Head of caudate nucleus (tissue), 42 donors: Measurements from ENCODE around the gene ASPA.
"Not testable (repeated sequence)": the region's sequence is repeated elsewhere in the genome, so short reads cannot be mapped to it uniquely, and the experiment has no call there.

Experiments
- DNase-seq, 42 donors: peaks; one replicate each; pipeline versions ENCODE4 v3.0.0 to v3.0.0-alpha.2; 2020 to 2021; ENCODE audit warnings: mixed read lengths in 7 of 42
- intact Hi-C: fragments of 100-400 bp; cut with DNase I; formaldehyde crosslinking; loops from one replicate; pipeline ENCODE4 v1.15.0; 2022

ASPA gene

GRCh38 chr17:3475812-3476610, at the start of gene ASPA:
TSS of gene ASPA (plus strand) at chr17:3475997. CDS start at chr17:3476160, 163 bp downstream.
- no peak for DNase-seq
- intact Hi-C loops = loop anchor here (10.0 kb wide), 1 partner anchor 59 kb away; no protein-coding TSS in a partner anchor

DNA sequence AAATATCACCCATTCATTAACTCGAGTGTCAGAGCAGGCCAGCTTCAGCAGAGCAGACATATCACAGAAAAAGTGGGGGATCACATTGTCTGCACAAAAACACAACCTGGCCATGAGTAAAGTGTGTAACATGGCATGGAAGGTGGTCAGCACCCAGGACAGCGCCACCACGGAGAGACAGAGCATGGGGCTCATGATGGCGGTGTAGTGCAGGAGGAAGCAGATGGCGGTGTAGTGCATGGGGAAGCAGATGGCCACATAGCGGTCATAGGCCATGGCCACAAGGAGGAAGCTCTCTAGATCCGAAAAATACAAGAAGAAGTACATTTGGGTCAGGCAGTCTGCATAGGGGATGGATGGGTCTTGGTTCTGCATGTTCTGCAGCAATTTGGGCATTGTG, 42.6 kb upstream of the ASPA start:
- peak in 20 of 42 donors; percentile 2 to 43 (median 20) for DNase-seq
- intact Hi-C loops = not testable (repeated sequence)

DNA sequence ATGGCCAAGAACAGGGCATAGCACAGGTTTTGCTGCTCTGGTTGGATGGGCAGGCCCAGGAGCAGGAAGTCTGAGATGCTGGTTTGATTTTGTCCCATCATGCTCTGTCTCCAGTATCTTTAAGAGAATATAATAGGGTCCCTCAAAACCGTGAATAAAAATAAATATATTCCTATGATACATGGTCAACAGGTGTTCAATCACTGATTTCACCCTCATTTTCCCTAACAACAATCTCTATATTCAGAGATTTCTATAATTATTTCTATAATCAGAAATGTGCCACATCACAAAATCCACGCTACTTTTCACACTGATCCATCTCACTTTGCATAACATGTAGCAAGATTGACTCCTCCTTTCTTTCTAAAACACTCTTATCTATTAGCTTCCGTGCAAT, 42.1 kb upstream of the ASPA start, which contains the start of gene OR1E2:
Gene OR1E2 (minus strand): TSS at position 101 of the 400 bp plus-strand sequence. CDS start 0 bp downstream, at position 101.
- intact Hi-C loops = no loop called here
- no peak for DNase-seq

- intact Hi-C loops = no loop called here
- no peak for DNase-seq
Measured at GRCh38 chr17:3438368-3438767, 37.4 kb upstream of the ASPA start.

DNA sequence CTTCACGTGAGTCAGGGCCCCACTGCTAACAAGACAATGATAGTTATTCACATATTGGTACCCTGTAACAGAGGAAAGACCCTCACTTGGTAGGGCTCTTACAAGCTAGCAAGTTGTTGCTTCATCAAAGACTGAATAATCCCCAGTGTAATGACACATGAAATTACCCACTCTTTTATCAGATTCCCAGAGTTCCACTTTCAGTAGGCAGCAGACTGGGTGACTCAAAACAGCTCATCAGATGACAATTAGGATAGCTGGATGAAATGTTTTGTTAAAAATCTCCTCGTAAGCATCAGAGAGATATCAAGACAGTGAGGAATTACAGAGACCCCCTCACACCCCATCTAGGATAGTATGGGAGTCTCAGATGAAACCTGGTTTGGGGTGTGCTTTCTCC, 35.3 kb upstream of the ASPA start:
- intact Hi-C loops = no loop called here
- no peak for DNase-seq

DNA sequence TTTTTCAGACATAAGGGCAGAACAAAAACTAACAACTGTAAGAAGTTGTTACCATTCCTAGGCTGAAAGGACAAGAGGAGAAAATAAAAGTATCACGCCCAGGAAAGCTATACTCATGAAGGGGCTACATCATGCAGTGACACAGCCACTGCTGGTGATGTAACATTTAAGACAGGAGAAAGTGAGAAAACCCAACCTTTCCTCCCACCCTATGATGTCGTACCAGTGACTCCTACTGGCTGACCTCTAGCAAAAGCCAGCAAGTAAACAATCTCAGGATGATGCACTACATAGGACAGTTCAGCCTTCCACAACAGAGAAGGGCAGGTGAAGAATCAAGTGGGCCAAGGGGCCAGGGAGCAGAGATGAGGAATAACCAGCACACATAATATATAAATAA, 28.2 kb upstream of the ASPA start:
- intact Hi-C loops = no loop called here
- DNase-seq = peak in 2 of 42 donors; percentile 2 to 9

DNA sequence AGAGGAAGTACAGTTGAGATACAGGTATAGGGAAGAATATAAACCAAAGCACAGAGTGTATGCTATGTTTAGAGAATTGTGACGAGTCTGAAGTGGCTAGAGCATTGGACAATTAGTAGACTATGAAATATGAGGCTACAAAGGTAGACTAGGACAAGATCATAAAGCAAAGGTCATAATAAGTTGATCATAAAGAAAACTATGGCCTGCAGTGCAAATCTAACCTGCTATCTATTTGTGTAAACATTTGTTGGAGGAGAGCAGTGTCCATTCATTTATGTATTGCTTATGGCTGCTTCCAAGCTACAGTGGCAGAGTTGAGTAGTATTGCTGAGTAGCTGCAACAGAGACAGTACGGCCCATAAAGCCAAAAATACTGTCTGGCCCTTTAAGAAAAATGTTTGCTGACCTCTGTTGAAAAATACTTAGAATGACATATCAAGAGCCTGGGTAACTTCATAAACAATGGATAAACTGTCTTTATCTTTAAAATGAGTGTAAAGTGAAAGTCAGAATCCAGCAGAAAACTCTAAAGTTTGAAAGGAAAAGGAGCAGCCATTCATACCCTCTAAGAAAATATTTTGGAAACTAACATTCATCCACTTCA, 27.6 kb upstream of the ASPA start:
- intact Hi-C loops = no loop called here
- no peak for DNase-seq

DNA sequence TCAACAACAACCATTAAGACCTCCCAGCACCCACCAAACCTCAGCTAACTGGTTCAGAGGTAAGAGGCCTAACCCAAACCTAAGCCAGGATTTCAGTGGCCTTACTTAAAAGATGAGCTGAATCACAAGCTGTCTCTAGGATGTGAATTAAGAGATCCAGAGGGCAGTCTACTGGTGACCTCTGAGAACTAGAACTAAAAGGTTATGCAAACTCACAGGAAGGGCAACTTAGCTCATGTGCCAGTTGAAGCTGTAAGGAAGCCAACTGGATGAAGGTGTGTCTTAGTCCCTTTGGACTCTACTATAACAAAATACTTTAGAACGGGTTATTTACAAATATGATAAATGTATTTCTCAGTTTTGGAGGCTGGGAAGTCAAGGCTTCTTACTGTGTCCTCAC, 9.4 kb upstream of the ASPA start:
- intact Hi-C loops, DNase-seq: not testable (repeated sequence)

- intact Hi-C loops = no loop called here
Measured at GRCh38 chr17:3469529-3469928, 6.3 kb upstream of the ASPA start.

GRCh38 chr17:3471599-3471998, 4.2 kb upstream of the ASPA start, which contains the start of gene SPATA22:
TSS of gene SPATA22 (minus strand) at chr17:3471819. CDS start at chr17:3469325, 2,494 bp downstream.
- intact Hi-C loops = loop anchor here (10.0 kb wide), 1 partner anchor 63 kb away; no protein-coding TSS in a partner anchor
- no peak for DNase-seq

More at GRCh38 chr17:3469529-3469928, 6.3 kb upstream of the ASPA start:
- no peak for DNase-seq

GRCh38 chr17:3472137-3472536, 3.7 kb upstream of the ASPA start:
- intact Hi-C loops = loop anchor here (10.0 kb wide), 1 partner anchor 63 kb away; no protein-coding TSS in a partner anchor
- DNase-seq = no peak

- DNase-seq = no peak
- intact Hi-C loops = loop anchor here (10.0 kb wide), 1 partner anchor 61 kb away; no protein-coding TSS in a partner anchor
Measured at GRCh38 chr17:3474212-3474611, 1.6 kb upstream of the ASPA start.

- intact Hi-C loops = loop anchor here (10.0 kb wide), 1 partner anchor 60 kb away; no protein-coding TSS in a partner anchor
Measured at GRCh38 chr17:3475251-3475685, 529 bp upstream of the ASPA start.

DNA sequence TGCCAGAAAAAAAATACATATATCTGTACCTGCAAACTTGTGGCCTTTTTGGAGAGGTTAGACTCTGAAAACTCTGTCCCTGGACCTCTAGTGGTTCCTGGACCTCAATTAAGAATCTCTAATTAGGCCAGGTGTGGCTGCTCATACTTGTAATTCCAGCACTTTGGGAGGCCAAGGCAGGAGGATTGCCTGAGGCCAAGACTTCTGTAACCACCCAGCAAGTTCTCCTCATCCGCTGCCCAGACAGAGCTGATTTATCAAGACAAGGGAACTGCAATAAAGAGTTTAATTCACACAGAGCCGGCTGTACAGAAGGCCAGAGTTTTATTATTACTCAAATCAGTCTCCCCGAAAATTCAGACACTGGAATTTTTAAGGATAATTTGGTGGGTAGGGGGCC, 4.2 kb downstream of the ASPA start:
- no peak for DNase-seq
- intact Hi-C loops = loop anchor here (10.0 kb wide), 1 partner anchor 55 kb away; no protein-coding TSS in a partner anchor

More at GRCh38 chr17:3475251-3475685, 529 bp upstream of the ASPA start:
- peak in 1 of 42 donors; percentile 38 for DNase-seq

DNA sequence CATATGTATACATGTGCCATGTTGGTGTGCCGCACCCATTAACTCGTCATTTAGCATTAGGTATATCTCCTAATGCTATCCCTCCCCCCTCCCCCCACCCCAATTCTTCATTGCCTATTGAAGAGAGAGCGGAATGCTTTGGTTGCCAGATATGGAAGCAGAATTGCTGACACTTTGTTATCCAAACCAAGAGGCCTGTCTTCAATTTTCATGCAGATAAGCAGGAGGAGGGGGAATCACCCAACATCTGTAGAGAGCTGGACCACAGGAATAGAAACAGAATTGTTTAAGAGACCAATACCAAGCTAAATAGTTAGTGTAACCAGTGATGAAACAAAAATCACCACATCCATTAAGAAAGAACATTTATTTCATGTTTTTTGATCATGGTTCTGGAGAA, 7.1 kb downstream of the ASPA start:
- intact Hi-C loops = no loop called here
- DNase-seq = no peak

GRCh38 chr17:3485481-3486068, 9.8 kb downstream of the ASPA start:
- intact Hi-C loops = no loop called here
- peak in 1 of 42 donors; percentile 17 for DNase-seq

GRCh38 chr17:3497101-3497500, 21.3 kb downstream of the ASPA start:
- DNase-seq = no peak
- intact Hi-C loops = no loop called here

DNA sequence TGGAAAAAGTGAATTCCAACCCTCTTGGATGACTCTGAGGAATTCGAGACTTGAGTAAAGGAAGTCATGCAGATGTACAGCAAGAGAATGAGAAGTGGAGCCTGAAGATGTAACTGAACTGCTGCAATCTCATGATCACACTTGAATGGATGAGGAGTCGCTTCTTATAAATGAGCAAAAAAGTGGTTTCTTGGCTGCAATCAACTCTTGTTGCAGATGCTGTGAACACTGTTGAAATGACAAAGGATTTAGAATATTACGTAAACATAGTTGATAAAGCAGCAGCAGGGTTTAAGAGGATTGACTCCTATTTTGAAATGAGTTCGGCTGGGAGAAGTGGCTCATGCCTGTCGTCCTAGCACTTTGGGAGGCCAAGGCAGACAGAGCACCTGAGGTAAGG, 25.5 kb downstream of the ASPA start:
- intact Hi-C loops = no loop called here
- peak in 1 of 42 donors; percentile 12 for DNase-seq

DNA sequence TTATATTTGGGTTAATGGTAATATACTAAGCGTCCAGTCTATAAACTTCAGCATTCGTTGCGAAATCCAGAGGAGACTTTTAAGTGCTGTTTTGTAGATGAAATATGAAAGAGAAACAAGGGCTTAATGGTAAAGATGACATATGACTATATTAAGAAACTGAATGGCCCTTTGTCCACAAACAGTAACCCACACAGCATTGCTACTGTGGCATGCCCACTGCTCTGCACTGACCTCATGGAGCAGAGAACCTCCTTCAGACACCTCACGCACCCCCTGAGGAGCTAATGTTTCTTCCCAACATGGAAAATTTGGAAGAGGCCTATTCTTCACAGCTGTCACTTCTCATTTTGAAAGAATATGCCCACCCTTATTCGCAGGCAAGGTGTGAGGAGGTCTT, 26.7 kb downstream of the ASPA start:
- DNase-seq = peak in 40 of 42 donors; percentile 23 to 85 (median 63)
- intact Hi-C loops = no loop called here
